SJCRH30 (cell line): ENCODE measurements around the gene RIC1. TPM values are rescaled to one million over a fixed set of nuclear protein-coding genes. Genes with fewer than 3 reads are reported as not detected.
"Not testable (repeated sequence)": the region's sequence is repeated elsewhere in the genome, so short reads cannot be mapped to it uniquely, and the experiment has no call there.

ENCODE experiments used
- DNase-seq, 2 experiments: peaks; one replicate each; pipeline ENCODE4 v3.0.0-alpha.2; 2015 to 2020
- H3K27ac ChIP-seq: fragments of 250-450 bp; sonication (Bioruptor Pico); 2 replicates; pipeline ENCODE4 v1.5.1; 2020; ENCODE audit warnings: mild to moderate bottlenecking, moderate library complexity
- H3K27me3 ChIP-seq: fragments of 250-450 bp; sonication (Bioruptor Pico); 2 replicates; pipeline ENCODE4 v1.5.1; 2020; ENCODE audit warnings: mild to moderate bottlenecking, moderate library complexity
- H3K36me3 ChIP-seq: fragments of 250-450 bp; sonication (Bioruptor Pico); 2 replicates; pipeline ENCODE4 v1.5.1; 2020; ENCODE audit warnings: mild to moderate bottlenecking, moderate library complexity
- H3K4me1 ChIP-seq: fragments of 250-450 bp; sonication (Bioruptor Pico); 2 replicates; pipeline ENCODE4 v1.5.1; 2020; ENCODE audit warnings: mild to moderate bottlenecking, moderate library complexity
- H3K4me3 ChIP-seq: fragments of 250-450 bp; sonication (Bioruptor Pico); 2 replicates; pipeline ENCODE4 v1.5.1; 2020; ENCODE audit warnings: mild to moderate bottlenecking, moderate library complexity
- H3K9me3 ChIP-seq: fragments of 250-450 bp; sonication (Bioruptor Pico); replicated peaks from 2 replicates; pipeline ENCODE4 v1.5.1; 2020; ENCODE audit warnings: mild to moderate bottlenecking, moderate library complexity
- total RNA-seq: library from RNA; depleted of rRNA; stranded (reverse); fragments of >200 nt; shearing (Covaris generic); gene quantifications from 2 replicates; pipeline ENCODE4 v1.2.3, GENCODE V29; 2014; rRNA removed

The RIC1 gene
- 26.6 and 30.9 TPM in 2 replicates for total RNA-seq

GRCh38 chr9:5628530-5629311 is at the start of gene RIC1:
TSS of gene RIC1 (plus strand) at chr9:5629107. CDS start at chr9:5629310, 203 bp downstream.
- Histone ChIP-seq H3K36me3 (no peaks in the 10 kb centered on the region), H3K9me3 (no peaks in the 10 kb centered on the region), H3K4me1 (0 out of 2 replicates have a peak, but pooled peaks cover 5% of the 10 kb centered on the region), H3K27ac (peak within 1 kb of the TSS; percentile 78), H3K27me3 (no peaks in the 10 kb centered on the region), H3K4me3 (peak within 1 kb of the TSS; percentile 97)
- peak; percentile 87 to 90 for DNase-seq

GRCh38 chr9:5579881-5580280 is 49.0 kb upstream of the RIC1 start:
- no peaks in the 10 kb centered on the region for H3K4me1 ChIP-seq
- no peaks in the 10 kb centered on the region for H3K27me3 ChIP-seq
- H3K9me3 ChIP-seq, result no peaks in the 10 kb centered on the region
- no peaks in the 10 kb centered on the region for H3K36me3 ChIP-seq
- DNase-seq, result no peak
- H3K4me3 ChIP-seq, result no peak overlapping the region
- no peak overlapping the region for H3K27ac ChIP-seq

DNA sequence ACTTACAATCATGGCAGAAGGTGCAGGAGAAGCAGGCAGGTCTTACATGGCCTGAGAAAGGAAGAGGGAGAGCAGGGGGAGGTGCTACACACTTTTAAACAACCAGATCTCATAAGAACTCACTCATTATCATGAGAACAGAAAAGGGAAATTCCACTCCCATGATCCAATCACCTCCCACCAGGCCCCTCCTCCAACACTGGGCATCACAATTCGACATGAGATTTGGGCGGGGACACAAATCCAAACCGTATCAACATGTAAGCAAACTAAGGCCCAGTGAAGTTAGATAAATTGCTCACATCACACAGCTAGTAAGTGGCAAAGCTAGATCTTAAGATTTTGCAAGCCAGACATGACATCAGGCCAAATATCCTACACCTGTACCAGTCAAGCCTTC is 48.3 kb upstream of the RIC1 start:
- Histone ChIP-seq H3K9me3 (no peaks in the 10 kb centered on the region), H3K27ac (no peak overlapping the region), H3K36me3 (no peaks in the 10 kb centered on the region), H3K4me3 (no peak overlapping the region), H3K4me1 (no peaks in the 10 kb centered on the region), H3K27me3 (no peaks in the 10 kb centered on the region)
- DNase-seq, result no peak

DNA sequence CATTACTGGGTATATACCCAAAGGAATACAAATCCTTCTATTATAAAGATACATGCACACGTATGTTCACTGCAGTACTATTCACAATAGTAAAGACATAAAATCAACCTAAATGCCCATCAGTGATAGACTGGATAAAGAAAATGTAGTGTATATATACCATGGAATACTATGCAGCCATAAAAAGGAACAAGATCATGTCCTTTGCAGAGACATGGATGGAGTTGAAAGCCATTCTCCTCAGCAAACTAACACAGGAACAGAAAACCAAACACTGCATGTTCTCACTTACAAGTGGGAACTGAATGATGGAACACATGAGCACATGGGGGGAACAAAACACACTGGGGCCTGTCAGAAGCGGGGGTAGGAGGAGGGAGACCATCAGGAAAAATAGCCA is 47.2 kb upstream of the RIC1 start:
- not testable (repeated sequence) for DNase-seq, H3K9me3 ChIP-seq, H3K27ac ChIP-seq, H3K4me3 ChIP-seq, H3K27me3 ChIP-seq, H3K4me1 ChIP-seq, H3K36me3 ChIP-seq

- Histone ChIP-seq H3K27me3 (no peaks in the 10 kb centered on the region), H3K36me3 (no peaks in the 10 kb centered on the region), H3K9me3 (no peaks in the 10 kb centered on the region), H3K27ac (no peak overlapping the region), H3K4me1 (no peaks in the 10 kb centered on the region), H3K4me3 (no peak overlapping the region)
- DNase-seq, result no peak
These were observed 46.1 kb upstream of the RIC1 start for GRCh38 chr9:5582835-5583195.

DNA sequence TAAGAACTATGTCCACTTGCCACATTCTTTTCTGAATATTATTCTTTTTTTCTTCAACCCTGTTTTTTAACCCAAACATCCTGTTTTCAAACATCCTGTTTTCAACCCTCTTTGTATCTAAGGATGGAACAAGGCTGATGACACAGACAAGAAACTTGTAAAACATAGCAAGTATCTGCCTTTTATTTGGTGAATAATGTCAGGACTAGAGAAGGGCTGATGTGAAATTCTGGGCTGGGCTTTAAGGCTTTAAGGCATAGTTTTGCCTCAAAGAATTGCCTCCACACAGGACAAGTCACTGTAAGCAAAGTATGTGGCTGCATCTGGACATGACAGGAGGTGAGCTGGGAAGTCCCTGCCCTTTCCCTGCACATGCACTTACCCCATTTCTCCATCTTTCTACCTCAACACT is 42.5 kb upstream of the RIC1 start:
- Histone ChIP-seq H3K36me3 (no peaks in the 10 kb centered on the region), H3K9me3 (no peaks in the 10 kb centered on the region), H3K27ac (no peak overlapping the region), H3K4me1 (no peaks in the 10 kb centered on the region), H3K4me3 (no peak overlapping the region), H3K27me3 (no peaks in the 10 kb centered on the region)
- no peak for DNase-seq

DNA sequence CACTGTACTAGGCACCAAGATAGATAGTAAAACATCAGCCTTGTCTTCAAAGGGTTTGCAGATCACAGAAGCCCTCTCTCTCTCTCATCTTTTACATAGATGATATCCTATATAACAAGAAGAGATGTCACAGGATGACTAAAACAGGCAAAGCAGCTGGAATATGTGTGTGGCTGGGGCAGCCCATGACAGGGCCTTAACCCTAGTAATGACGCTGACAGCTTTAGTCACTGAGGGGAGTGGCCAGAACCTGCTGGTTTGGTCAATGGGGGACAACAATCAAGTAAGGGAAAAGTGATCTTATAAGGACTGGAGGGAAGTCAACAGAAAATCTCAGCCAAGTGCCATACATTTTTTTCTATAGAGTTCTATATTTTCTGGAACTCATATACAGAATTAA is 41.9 kb upstream of the RIC1 start:
- no peak for DNase-seq
- no peaks in the 10 kb centered on the region for H3K9me3 ChIP-seq
- H3K36me3 ChIP-seq, result no peaks in the 10 kb centered on the region
- H3K4me1 ChIP-seq, result no peaks in the 10 kb centered on the region
- no peak overlapping the region for H3K4me3 ChIP-seq
- H3K27ac ChIP-seq, result no peak overlapping the region
- no peaks in the 10 kb centered on the region for H3K27me3 ChIP-seq

DNA sequence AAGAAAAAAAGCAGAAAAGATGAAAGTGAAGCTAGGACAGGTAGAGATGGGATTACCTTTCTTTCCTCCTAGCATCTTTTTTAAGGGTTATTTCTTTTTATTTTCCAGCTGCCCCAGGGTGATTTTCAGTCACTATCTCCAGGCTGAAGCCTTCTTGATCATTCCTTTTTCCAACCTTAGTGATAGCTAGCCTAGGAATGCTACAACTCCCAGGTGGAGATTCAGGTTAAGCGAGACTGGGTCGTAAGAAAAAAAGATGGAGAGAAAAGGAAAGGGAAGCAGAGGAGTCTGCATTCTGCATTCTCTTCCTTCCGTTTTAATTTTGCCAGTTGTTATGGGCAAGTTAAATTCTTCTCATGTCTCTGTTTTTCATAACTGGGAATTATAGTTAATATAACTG is 36.7 kb upstream of the RIC1 start:
- no peaks in the 10 kb centered on the region for H3K36me3 ChIP-seq
- H3K27me3 ChIP-seq, result no peaks in the 10 kb centered on the region
- no peak overlapping the region for H3K4me3 ChIP-seq
- no peaks in the 10 kb centered on the region for H3K9me3 ChIP-seq
- DNase-seq, result no peak
- no peaks in the 10 kb centered on the region for H3K4me1 ChIP-seq
- H3K27ac ChIP-seq, result no peak overlapping the region

GRCh38 chr9:5592904-5593303 is 36.0 kb upstream of the RIC1 start:
- H3K27me3 ChIP-seq, result no peaks in the 10 kb centered on the region
- no peaks in the 10 kb centered on the region for H3K9me3 ChIP-seq
- no peak overlapping the region for H3K27ac ChIP-seq
- H3K4me1 ChIP-seq, result no peaks in the 10 kb centered on the region
- DNase-seq, result no peak
- no peaks in the 10 kb centered on the region for H3K36me3 ChIP-seq
- H3K4me3 ChIP-seq, result no peak overlapping the region

DNA sequence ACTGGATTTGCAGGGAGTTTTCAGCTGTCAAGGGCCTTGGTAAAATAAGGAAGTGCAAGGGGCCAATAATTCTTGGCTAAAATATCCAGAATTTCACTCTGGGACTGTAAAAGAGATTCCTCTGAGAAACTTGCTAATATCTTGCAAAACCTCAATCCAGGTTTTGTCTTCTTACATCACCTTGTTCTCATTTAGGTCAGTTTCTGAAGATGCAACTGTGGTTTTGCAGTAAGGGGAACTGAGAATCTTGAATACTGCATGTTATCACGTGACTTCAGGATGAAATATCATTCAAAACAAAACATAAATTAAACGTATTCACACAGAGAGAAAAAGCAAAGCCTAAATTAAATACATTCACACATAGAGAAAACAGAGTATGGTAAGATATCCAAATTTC is 35.0 kb upstream of the RIC1 start:
- H3K4me1 ChIP-seq, result no peaks in the 10 kb centered on the region
- no peak overlapping the region for H3K27ac ChIP-seq
- H3K27me3 ChIP-seq, result no peaks in the 10 kb centered on the region
- no peaks in the 10 kb centered on the region for H3K36me3 ChIP-seq
- no peak for DNase-seq
- no peak overlapping the region for H3K4me3 ChIP-seq
- no peaks in the 10 kb centered on the region for H3K9me3 ChIP-seq

GRCh38 chr9:5596173-5596572 is 32.7 kb upstream of the RIC1 start:
- Histone ChIP-seq H3K4me1 (no peaks in the 10 kb centered on the region), H3K4me3 (no peak overlapping the region), H3K27ac (no peak overlapping the region), H3K9me3 (no peaks in the 10 kb centered on the region), H3K27me3 (no peaks in the 10 kb centered on the region), H3K36me3 (no peaks in the 10 kb centered on the region)
- no peak for DNase-seq

GRCh38 chr9:5608298-5609225 is 20.3 kb upstream of the RIC1 start:
- no peak overlapping the region for H3K27ac ChIP-seq
- no peaks in the 10 kb centered on the region for H3K4me1 ChIP-seq
- no peak for DNase-seq

DNA sequence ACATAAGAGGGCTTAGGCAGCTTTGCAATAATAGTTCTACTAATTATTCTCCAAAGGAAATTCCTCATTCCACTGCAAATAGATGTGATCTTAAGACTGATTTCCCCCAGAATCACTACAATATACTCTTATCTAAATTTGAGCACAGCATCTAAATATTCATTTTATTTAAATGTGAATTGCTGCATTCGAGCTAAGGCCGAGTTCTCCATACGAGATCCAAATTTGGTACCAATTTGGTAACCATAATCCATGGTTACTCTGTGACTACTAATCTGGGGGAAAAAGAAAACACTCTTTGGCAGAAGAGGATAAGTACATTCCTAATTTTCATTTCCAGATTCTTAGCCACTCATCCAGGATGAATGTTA is 19.7 kb upstream of the RIC1 start:
- Histone ChIP-seq H3K27ac (no peak overlapping the region), H3K9me3 (no peaks in the 10 kb centered on the region)

More at GRCh38 chr9:5608298-5609225, 20.3 kb upstream of the RIC1 start:
- H3K36me3 ChIP-seq, result no peaks in the 10 kb centered on the region
- H3K9me3 ChIP-seq, result no peaks in the 10 kb centered on the region
- H3K27me3 ChIP-seq, result no peaks in the 10 kb centered on the region
- no peak overlapping the region for H3K4me3 ChIP-seq

GRCh38 chr9:5610491-5610890 is 18.4 kb upstream of the RIC1 start:
- no peak overlapping the region for H3K27ac ChIP-seq
- no peaks in the 10 kb centered on the region for H3K4me1 ChIP-seq
- no peaks in the 10 kb centered on the region for H3K27me3 ChIP-seq
- H3K4me3 ChIP-seq, result no peak overlapping the region
- no peaks in the 10 kb centered on the region for H3K36me3 ChIP-seq
- no peak for DNase-seq
- no peaks in the 10 kb centered on the region for H3K9me3 ChIP-seq

More for the DNA sequence above, 19.7 kb upstream of the RIC1 start:
- DNase-seq, result no peak
- Histone ChIP-seq H3K36me3 (no peaks in the 10 kb centered on the region), H3K4me1 (no peaks in the 10 kb centered on the region), H3K4me3 (no peak overlapping the region), H3K27me3 (no peaks in the 10 kb centered on the region)
